Spleen (tissue), 11 donors: ENCODE results near the gene TBC1D24. TPM values are rescaled to one million over a fixed set of nuclear protein-coding genes. Genes with fewer than 3 reads are reported as not detected.
A peak's percentile ranks its signal among the peaks of the same experiment; 100 is the strongest.

ENCODE experiments used
- DNase-seq: peaks from one replicate; pipeline ENCODE4 v3.0.0-alpha.2; 2020
- H3K27ac ChIP-seq, 8 donors: fragments of 200-600 bp; sonication (generic) in 7 of 8; 1 replicate in 4 of 8; 2 replicates in 4 of 8; pipeline versions ENCODE4 v1.5.0 to v1.8.0; 2016 to 2021; ENCODE audit warnings: inconsistent platforms in 4 of 8, mild to moderate bottlenecking in 4 of 8, moderate library complexity in 1 of 8
- H3K27me3 ChIP-seq, 7 donors: fragments of 200-600 bp; sonication (generic) in 6 of 7; replicated peaks in 1 of 7; 1 replicate in 4 of 7; 2 replicates in 3 of 7; pipeline versions ENCODE4 v1.5.0 to v1.8.0; 2016 to 2021; ENCODE audit warnings: inconsistent platforms in 3 of 7, mild to moderate bottlenecking in 1 of 7
- H3K36me3 ChIP-seq, 6 donors: fragments of 200-600 bp; sonication (generic) in 5 of 6; 1 replicate in 4 of 6; 2 replicates in 2 of 6; pipeline versions ENCODE4 v1.5.0 to v1.8.0; 2016 to 2021; ENCODE audit warnings: inconsistent platforms in 2 of 6
- H3K4me1 ChIP-seq, 6 donors: fragments of 200-600 bp; sonication (generic) in 5 of 6; 1 replicate in 3 of 6; 2 replicates in 3 of 6; pipeline versions ENCODE4 v1.5.0 to v1.8.0; 2016 to 2021; ENCODE audit warnings: inconsistent platforms in 3 of 6
- H3K4me3 ChIP-seq, 8 donors: fragments of 200-600 bp; sonication (generic) in 7 of 8; 1 replicate in 4 of 8; 2 replicates in 4 of 8; pipeline versions ENCODE4 v1.5.0 to v1.8.0; 2016 to 2021; ENCODE audit warnings: inconsistent platforms in 4 of 8, mild to moderate bottlenecking in 4 of 8, moderate library complexity in 2 of 8
- H3K9me3 ChIP-seq, 8 donors: fragments of 200-600 bp; sonication (generic) in 7 of 8; 1 replicate in 4 of 8; 2 replicates in 4 of 8; pipeline versions ENCODE4 v1.5.0 to v1.8.0; 2016 to 2021; ENCODE audit warnings: inconsistent platforms in 4 of 8
- CTCF ChIP-seq, 11 experiments: fragments of 200-600 bp in 7 of 11; fragments of 450-650 bp in 4 of 11; sonication (generic) in 4 of 11; IDR thresholded peaks in 8 of 11; conservative IDR thresholded peaks in 3 of 11; 1 replicate in 7 of 11; 2 replicates in 4 of 11; pipeline versions ENCODE4 v1.4.0 to v1.8.0; 2016 to 2021; ENCODE audit warnings: antibody characterized with exemption in 11 of 11, inconsistent platforms in 4 of 11, mild to moderate bottlenecking in 1 of 11
- POLR2A ChIP-seq, 3 donors: fragments of 450-650 bp; IDR thresholded peaks; one replicate each; pipeline ENCODE4 v1.5.1; 2017; ENCODE audit warnings: antibody characterized with exemption in 3 of 3, mild to moderate bottlenecking in 1 of 3
- POLR2AphosphoS5 ChIP-seq, 3 donors: sonication (generic); formaldehyde crosslinking; IDR thresholded peaks; one replicate each; pipeline ENCODE4 v1.5.1; 2017; ENCODE audit warnings: antibody characterized with exemption in 3 of 3
- WGBS, 5 donors: extraction: QIAGEN DNeasy Blood & Tissue Kit in 3 of 5; methylation state at CpG; one replicate each; pipeline versions ENCODE4 v1.1.5 to v1.1.7; 2013 to 2018; 5-methylcytosine and 5-hydroxymethylcytosine counted together
- intact Hi-C: fragments of 100-400 bp; cut with DNase I; formaldehyde crosslinking; loops from one replicate; pipeline ENCODE4 v1.15.0; 2023; ENCODE audit warnings: low total_unique reads
- polyA plus RNA-seq, 3 donors: library from polyadenylated mRNA; stranded (reverse); fragments of 200-250 nt; gene quantifications; one replicate each; pipeline ENCODE4 v1.2.1, GENCODE V29; 2013
- total RNA-seq, 7 donors: library from RNA; depleted of rRNA in 3 of 7; stranded (reverse); fragments of >200 nt in 3 of 7; fragmentation: NEBNext Ultra II Directional in 4 of 7; extraction: Animal tissue kit (Norgen Biotek cat#: 25700) in 4 of 7; gene quantifications; one replicate each; pipeline versions ENCODE4 v1.1.0 to v1.2.1, GENCODE V29; 2016 to 2021
- donor health status: healthy with polysubstance abuse.
- donor health status: DM: no; HTN: no; CAD: no; lungs with moderate emphysema.
- donor health status: DM: no; HTN: no; CAD: no.
- donor health status: Bipolar disorder and iron deficiency.
- donor health status: healthy.
- donor health status: DM: no; HTN: no; CAD: no.
- donor health status: DM: yes; HTN: yes; CAD: no.

The TBC1D24 gene
- total and polyA plus RNA-seq, 10 donors, result 2.2 to 15.3 (median 11.3) TPM

DNA sequence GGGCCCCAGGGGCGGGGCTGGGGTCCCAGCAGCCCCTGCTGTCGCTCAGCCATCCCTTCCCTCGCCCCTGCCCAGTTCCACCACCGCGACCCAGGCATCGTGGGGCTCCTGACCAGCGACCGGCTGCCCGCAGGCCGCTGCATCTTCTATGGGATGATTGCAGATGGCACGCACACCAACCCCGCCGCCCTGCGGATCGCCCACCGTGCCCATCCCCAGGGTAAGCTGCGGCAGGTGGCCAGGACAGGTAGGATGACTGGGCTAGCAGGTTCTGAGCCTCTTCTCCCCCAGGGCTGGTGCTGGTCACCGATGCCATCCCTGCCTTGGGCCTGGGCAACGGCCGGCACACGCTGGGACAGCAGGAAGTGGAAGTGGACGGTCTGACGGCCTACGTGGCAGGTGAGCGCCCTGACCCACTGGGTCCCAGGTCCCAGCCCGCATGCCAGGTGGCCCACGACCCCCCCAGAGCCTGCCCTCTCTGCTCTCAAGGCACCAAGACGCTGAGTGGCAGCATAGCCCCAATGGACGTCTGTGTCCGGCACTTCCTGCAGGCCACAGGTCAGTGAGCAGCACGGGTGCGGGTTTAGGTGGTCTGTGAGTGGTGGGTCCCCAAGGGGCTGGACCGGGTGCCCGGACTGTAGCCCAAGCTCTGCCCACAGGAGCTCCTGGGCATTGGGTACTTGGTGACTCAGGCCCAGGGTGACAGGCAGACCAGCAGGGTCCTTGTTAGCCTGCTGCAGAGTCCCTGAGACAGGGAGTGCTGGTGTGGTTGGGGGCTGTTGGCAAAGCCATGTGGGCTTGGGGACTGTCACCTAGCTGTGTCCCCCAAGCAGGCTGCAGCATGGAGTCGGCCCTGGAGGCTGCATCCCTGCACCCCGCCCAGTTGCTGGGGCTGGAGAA is 53.5 kb downstream of the TBC1D24 start:
- Histone ChIP-seq H3K4me3 (no peak overlapping the region), H3K4me1 (peaks cover 5 to 76% (median 26%) of the 10 kb centered on the region in 6 donors), H3K27me3 (no peaks in the 10 kb centered on the region), H3K27ac (no peak overlapping the region), H3K9me3 (no peaks in the 10 kb centered on the region), H3K36me3 (peaks cover 0 to 74% (median 58%) of the 10 kb centered on the region in 6 donors)
- DNase-seq, result peak; percentile 78
- 93 to 98% (median 94%) methylated on average over 9 to 36 of the region's 36 CpGs for WGBS, 5 donors
- intact Hi-C loops, result no loop called here
- peak in 1 of 3 donors; percentile 46 for TF ChIP-seq POLR2AphosphoS5 (IDR thresholded peaks at IDR 0.05)
- no peak for TF ChIP-seq CTCF (IDR thresholded peaks at IDR 0.05 in 8 of 11, conservative IDR thresholded peaks at IDR 0.05 in 3 of 11)
- TF ChIP-seq POLR2A (IDR thresholded peaks at IDR 0.05), result no peak

DNA sequence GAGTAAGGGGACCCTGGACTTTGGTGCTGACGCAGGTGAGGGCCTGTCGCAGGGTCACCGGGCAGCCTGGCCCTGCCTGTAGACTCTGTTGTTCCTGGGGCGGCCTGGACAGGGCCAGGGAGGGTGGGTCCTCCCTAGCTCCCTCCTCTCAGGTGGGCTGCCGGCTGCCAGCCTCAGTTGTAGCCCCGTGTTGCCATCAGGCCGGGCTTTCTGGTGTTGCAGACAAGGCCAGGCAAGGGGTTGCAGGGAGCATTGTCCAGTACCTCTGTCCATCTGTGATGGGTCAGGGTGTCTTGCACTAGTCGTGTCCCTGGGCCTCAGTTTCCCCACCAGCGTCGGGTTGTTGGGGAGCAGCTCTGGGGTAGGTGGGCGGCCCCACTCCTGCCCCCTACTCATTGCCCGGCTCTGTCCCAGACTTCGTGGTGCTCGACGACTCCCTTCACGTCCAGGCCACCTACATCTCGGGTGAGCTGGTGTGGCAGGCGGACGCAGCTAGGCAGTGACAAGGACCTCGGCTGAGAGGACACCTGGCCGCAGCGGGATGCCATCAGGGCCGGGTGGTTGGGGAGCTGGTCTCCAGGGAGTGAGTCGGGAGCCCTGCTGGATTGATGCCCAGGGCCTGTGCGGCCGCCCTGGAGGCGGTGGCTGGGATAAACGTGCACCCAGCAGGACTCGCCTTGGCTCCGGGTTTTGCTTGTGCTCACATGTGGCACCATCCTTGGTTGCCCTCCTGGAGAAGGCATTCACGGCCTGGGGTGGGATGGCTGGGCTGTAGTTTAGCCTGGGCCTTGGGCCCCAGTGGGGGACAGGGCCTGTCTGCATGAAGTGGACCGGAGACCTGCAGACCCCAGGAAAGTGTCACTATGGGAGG is 54.4 kb downstream of the TBC1D24 start:
- WGBS, 5 donors, result 89 to 97% (median 92%) methylated on average over 17 to 32 of the region's 32 CpGs
- Histone ChIP-seq H3K9me3 (no peaks in the 10 kb centered on the region), H3K27me3 (no peaks in the 10 kb centered on the region), H3K36me3 (peaks cover 0 to 65% (median 49%) of the 10 kb centered on the region in 6 donors), H3K4me1 (peaks cover 5 to 76% (median 30%) of the 10 kb centered on the region in 6 donors), H3K4me3 (no peak overlapping the region), H3K27ac (no peak overlapping the region)
- TF ChIP-seq POLR2A (IDR thresholded peaks at IDR 0.05), result no peak
- no peak for TF ChIP-seq POLR2AphosphoS5 (IDR thresholded peaks at IDR 0.05)
- no peak for TF ChIP-seq CTCF (IDR thresholded peaks at IDR 0.05 in 8 of 11, conservative IDR thresholded peaks at IDR 0.05 in 3 of 11)
- DNase-seq, result peak; percentile 81
- intact Hi-C loops, result no loop called here

GRCh38 chr16:2529961-2530628 is 55.2 kb downstream of the TBC1D24 start:
- 89 to 97% (median 91%) methylated on average over 7 to 15 of the region's 15 CpGs for WGBS, 5 donors
- H3K4me1 ChIP-seq, result peaks cover 5 to 68% (median 28%) of the 10 kb centered on the region in 6 donors
- peaks cover 0 to 57% (median 41%) of the 10 kb centered on the region in 6 donors for H3K36me3 ChIP-seq
- H3K27me3 ChIP-seq, result no peaks in the 10 kb centered on the region
- peak overlapping the region in 1 of 8 donors; percentile 99 for H3K27ac ChIP-seq
- intact Hi-C loops, result loop anchor here (5.0 kb wide), 1 partner anchor 132 kb away; no protein-coding TSS in a partner anchor
- DNase-seq, result peak; percentile 79
- H3K9me3 ChIP-seq, result no peaks in the 10 kb centered on the region
- H3K4me3 ChIP-seq, result no peak overlapping the region
- no peak for TF ChIP-seq CTCF (IDR thresholded peaks at IDR 0.05 in 8 of 11, conservative IDR thresholded peaks at IDR 0.05 in 3 of 11)
- TF ChIP-seq POLR2AphosphoS5 (IDR thresholded peaks at IDR 0.05), result peak in 1 of 3 donors; percentile 31
